Measurements from ENCODE around the gene CHD2. TPM values are rescaled to one million over a fixed set of nuclear protein-coding genes. Genes with fewer than 3 reads are reported as not detected.

Gene CHD2
- total RNA-seq, 8 experiments from 2014 or later, result 58.0 to 129 (median 94.2) TPM

DNA sequence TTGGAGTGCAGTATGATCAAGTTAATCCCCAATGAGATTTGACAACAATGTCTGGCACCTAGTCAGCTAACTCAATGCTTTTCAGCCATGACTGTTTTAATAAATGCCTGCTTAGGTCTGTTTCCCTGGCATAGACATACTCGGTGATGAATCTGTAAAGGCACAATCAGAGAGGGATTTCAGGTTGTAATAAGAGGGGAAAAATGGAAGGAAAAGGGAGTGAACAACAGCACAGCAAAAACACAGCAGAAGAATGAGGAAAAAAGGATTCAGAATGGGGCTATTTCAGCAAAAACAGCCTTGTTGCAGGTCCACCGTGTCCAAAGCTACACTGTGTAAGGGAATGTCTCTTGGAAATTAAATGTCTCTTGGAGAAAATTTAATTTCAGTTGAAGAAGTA is 19.3 kb upstream of the CHD2 start:
- peaks cover 20% of the 10 kb centered on the region in 2 donors for H3K4me1 ChIP-seq (replicated peaks in 1 of 2)
- WGBS, 10 experiments, result 40 to 100% (median 76%) methylated on average over 1 to 2 of the region's 2 CpGs; no CpG with 5 or more reads in 4 of the 10 experiments
- no peak for ATAC-seq (replicated peaks in 6 of 8)
- H3K27ac ChIP-seq, result peak overlapping the region; percentile 87 to 89
- in situ Hi-C loops (cut with MboI; ENCODE audit: low pct_unique_long_range_greater_than_20kb in 2 of 9, low sequenced_read_pairs in 9 of 9, unreplicated experiment in 9 of 9), result loop anchor here in 2 of 9 experiments (10.0 to 25.0 kb wide), 2 partner anchors 66 to 107 kb away; no protein-coding TSS in a partner anchor
- H3K4me3 ChIP-seq, result peak overlapping the region in 1 of 5 donors; percentile 35

DNA sequence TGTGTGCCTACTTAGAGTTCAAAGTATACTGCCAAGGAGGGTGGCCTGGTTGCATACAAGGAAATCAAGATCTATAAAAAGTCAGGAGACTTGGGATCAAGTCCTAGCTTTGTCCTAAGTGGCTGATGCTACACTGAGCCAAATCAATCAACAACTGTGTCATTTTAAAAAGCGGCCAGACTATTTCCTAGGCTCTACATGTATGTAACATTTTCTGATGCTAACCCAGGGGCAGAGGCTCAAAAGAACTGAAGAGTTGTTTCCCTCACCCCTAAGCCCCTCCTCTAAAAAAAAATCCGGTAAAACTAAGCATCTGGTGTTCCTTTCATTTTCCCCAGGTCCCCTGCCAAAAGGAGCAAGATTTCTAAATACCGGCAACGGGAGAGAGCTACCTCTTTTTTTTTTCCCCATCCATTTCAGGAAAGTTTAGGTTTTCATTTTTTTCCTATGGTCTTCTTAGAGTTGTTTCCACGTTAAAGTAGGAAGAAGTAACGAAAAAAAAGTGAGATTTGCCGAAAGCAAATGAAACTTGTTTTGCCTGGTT is 18.8 kb upstream of the CHD2 start:
- in situ Hi-C loops (cut with MboI; ENCODE audit: low pct_unique_long_range_greater_than_20kb in 2 of 9, low sequenced_read_pairs in 9 of 9, unreplicated experiment in 9 of 9), result loop anchor here in 2 of 9 experiments (10.0 to 25.0 kb wide), 2 partner anchors 66 to 106 kb away; no protein-coding TSS in a partner anchor
- Histone ChIP-seq H3K4me1 (replicated peaks in 1 of 2) (peaks cover 20% of the 10 kb centered on the region in 2 donors), H3K27ac (peak overlapping the region; percentile 87 to 89), H3K4me3 (peak overlapping the region in 3 of 5 donors; percentile 31 to 35 (median 31))
- 4 to 46% (median 24%) methylated on average over 4 to 7 of the region's 7 CpGs; no CpG with 5 or more reads in 1 of the 10 experiments for WGBS, 10 experiments
- no peak for ATAC-seq (replicated peaks in 6 of 8)

DNA sequence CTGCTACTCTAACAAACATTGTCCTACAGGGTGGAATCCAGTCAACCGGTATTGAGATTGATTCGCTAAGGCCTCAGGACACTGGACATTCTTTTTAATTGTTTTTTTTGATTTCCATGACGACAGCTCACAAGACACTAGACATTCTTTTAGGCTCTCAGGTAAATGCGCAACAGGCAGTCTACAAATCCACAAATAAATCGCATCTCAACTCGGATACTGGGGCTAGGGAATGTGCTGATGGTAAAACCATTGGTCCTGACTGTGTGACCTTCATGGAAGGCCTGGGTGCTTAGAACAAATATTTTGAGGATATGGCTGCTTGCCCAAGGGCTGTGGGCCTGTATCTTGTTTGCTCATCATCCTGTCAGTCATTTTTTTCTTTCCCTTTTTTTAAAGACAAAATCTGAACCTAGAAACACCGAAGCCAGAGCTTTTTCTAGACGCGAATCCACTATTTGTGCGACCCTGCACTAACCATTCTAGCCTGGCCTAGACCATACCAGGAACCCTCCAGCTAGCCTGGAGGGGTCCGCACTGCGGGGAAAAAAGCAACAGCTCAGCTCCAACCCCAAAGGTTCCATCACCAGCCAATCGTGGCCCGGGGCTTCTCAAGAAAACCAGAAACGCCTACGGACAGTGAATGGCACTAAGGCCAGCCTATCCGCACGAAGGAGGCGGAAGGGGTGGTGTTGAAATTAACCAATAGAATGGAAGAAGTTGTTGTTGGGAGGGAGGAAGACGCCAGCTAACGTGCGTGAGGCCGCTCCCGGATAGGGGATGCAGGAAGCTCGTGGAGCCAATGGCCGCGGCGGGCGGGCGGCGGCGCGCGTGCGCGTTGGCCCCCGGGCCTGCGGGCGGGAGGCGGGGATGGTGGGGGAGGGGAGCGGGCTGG is 18.1 kb upstream of the CHD2 start:
- peak; percentile 93 to 98 (median 96) for ATAC-seq (replicated peaks in 6 of 8)
- in situ Hi-C loops (cut with MboI; ENCODE audit: low pct_unique_long_range_greater_than_20kb in 2 of 9, low sequenced_read_pairs in 9 of 9, unreplicated experiment in 9 of 9), result loop anchor here in 2 of 9 experiments (10.0 to 25.0 kb wide), 2 partner anchors 67 to 105 kb away; no protein-coding TSS in a partner anchor
- WGBS, 10 experiments, result 0 to 42% (median 12%) methylated on average over 2 to 17 of the region's 41 CpGs
- Histone ChIP-seq H3K4me3 (peak overlapping the region; percentile 51 to 87 (median 79)), H3K27ac (peak overlapping the region; percentile 87 to 99), H3K4me1 (replicated peaks in 1 of 2) (peaks cover 20 to 25% of the 10 kb centered on the region in 2 donors)

DNA sequence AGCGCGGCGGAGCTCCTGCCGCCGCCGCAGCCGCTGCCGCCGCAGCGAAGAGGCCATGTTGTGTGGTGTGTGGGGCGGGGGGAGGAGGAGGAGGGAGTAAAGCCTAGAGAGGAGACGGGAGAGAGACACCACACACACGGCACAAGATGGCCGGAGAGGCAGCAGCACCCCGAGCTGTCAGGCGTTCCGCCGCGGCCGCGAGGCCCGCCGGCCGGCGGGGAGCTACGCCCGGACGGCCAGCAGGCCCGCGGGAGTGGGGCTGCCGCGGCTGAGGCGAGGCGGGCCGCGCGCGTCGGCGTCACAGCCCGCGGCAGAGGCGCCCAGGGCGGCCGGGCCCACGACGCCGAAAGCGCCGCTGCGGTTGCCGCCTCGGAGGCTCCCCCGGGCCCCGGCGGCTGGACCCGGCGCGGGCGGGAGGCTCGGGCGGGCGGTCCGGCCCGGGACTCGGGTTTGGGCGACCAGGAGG is 17.4 kb upstream of the CHD2 start:
- peak overlapping the region; percentile 51 to 87 (median 79) for H3K4me3 ChIP-seq
- ATAC-seq (replicated peaks in 6 of 8), result peak; percentile 79 to 90 (median 84)
- peaks cover 20 to 32% of the 10 kb centered on the region in 2 donors for H3K4me1 ChIP-seq (replicated peaks in 1 of 2)
- 0% methylated on average over 6 of the region's 67 CpGs; no CpG with 5 or more reads in 9 of the 10 experiments for WGBS, 10 experiments
- in situ Hi-C loops (cut with MboI; ENCODE audit: low pct_unique_long_range_greater_than_20kb in 2 of 9, low sequenced_read_pairs in 9 of 9, unreplicated experiment in 9 of 9), result loop anchor here in 2 of 9 experiments (10.0 to 25.0 kb wide), 2 partner anchors 68 to 105 kb away; no protein-coding TSS in a partner anchor
- peak overlapping the region; percentile 96 to 99 for H3K27ac ChIP-seq

DNA sequence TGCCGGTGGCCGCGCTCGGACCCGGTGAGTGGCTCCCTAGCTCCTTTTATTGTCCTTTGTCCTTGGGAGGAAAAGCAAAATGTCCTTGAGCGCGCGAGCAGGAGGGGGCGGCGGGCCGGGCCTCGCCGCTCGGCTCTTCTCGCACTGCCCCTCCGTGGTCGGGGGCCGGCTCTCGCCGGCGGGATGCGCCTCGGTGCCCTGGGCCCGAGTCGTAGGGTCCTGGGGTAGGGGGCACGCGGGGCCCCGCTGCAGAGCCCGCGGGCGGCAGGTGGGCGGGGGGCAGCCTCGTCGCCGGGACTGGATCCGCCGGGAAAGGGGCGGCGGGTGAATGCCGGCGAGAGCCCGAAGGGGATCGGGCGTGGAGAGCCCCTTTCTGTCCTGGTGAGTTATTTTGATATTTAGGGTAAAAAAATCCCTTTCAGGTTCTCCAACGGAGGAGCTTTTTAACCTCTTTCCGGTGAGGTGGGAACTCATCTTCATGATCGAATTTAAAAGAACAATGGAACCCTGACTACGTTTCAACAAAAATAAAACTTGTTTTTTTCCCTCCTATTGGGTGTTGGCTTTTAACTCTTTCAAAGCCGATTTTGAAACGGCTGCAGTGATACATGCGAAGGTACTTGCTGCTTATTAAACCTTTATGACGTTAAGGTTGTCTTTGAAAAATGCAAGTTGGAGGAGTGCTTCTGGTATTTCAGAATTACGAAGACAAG is 16.8 kb upstream of the CHD2 start:
- Histone ChIP-seq H3K27ac (peak overlapping the region; percentile 96 to 99), H3K4me1 (replicated peaks in 1 of 2) (peaks cover 25 to 38% of the 10 kb centered on the region in 2 donors), H3K4me3 (peak overlapping the region; percentile 51 to 87 (median 79))
- WGBS, 10 experiments, result 0 to 2% (median 0%) methylated on average over 1 to 10 of the region's 53 CpGs
- in situ Hi-C loops (cut with MboI; ENCODE audit: low pct_unique_long_range_greater_than_20kb in 2 of 9, low sequenced_read_pairs in 9 of 9, unreplicated experiment in 9 of 9), result loop anchor here in 2 of 9 experiments (10.0 to 25.0 kb wide), 2 partner anchors 69 to 104 kb away; no protein-coding TSS in a partner anchor
- no peak for ATAC-seq (replicated peaks in 6 of 8)

DNA sequence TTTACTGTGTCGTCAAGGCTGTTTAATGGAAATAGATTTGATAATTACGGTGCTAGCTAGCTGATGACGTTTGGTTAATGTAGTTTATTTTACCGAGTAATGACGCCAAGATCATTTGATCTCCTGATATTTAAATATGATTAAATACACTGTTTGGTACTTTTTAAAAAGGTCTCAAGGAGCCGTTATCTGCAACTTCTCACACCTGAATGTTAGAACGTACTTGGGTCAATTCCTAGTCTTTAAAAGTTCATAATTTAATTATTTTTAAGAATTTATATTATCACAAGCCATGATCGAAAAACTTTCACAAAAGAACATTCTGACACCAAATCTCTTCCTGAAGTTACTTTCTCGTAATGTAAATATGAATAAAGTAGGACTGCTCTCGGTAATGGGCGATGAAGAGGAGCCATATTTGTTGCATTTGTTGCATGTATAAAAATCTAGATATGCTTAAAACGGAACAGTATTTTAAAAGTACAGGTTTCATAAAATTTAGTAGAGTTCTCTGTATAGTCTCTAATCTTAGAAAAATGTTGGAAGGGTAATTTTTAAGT is 16.2 kb upstream of the CHD2 start:
- peak overlapping the region; percentile 96 to 99 for H3K27ac ChIP-seq
- peak overlapping the region; percentile 51 to 87 (median 79) for H3K4me3 ChIP-seq
- peaks cover 25 to 43% of the 10 kb centered on the region in 2 donors for H3K4me1 ChIP-seq (replicated peaks in 1 of 2)
- in situ Hi-C loops (cut with MboI; ENCODE audit: low pct_unique_long_range_greater_than_20kb in 2 of 9, low sequenced_read_pairs in 9 of 9, unreplicated experiment in 9 of 9), result loop anchor here in 2 of 9 experiments (10.0 to 25.0 kb wide), 2 partner anchors 69 to 103 kb away; no protein-coding TSS in a partner anchor
- ATAC-seq (replicated peaks in 6 of 8), result no peak
- 0% methylated on average over 5 to 12 of the region's 12 CpGs for WGBS, 10 experiments

DNA sequence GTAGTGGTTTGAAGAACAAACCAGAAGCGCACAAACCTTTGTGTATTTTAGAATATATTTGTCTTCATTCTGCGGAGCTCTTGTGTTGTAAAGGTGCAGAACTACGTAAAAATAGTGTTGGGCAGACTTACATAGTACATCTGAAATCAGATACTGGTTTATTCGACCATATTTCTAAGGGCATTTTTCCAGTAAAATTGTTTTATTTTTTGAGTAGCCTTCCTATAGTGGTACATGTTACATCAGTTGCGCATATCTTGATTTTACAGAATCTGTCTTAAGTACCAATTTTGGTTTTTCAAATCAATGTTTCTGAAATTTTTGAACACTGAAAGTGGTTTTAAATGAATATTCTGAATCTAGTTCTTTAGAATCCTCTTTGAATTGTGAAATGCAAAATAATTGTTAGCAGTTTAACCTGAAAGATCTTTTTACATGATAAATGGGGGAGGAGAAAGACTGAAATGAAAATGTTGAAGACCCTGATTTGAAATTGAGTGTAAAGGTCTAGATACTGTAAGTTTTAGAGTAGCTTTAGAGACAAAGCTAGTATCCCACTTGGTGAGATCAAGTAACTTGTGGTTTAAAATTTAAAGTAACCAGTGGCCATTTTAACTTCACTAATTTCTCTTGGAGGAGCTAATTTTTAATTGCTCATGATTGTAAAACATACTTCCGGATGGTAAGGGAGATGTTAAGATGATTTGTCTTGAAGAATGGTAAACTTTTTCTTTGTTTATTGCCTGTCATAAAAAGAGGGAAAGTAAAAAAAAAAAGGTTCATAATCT is 15.5 kb upstream of the CHD2 start:
- Histone ChIP-seq H3K4me3 (peak overlapping the region; percentile 51 to 87 (median 79)), H3K27ac (peak overlapping the region; percentile 96 to 99), H3K4me1 (replicated peaks in 1 of 2) (peaks cover 25 to 43% of the 10 kb centered on the region in 2 donors)
- 0 to 4% (median 0%) methylated on average over 1 to 6 of the region's 6 CpGs for WGBS, 10 experiments
- in situ Hi-C loops (cut with MboI; ENCODE audit: low pct_unique_long_range_greater_than_20kb in 2 of 9, low sequenced_read_pairs in 9 of 9, unreplicated experiment in 9 of 9), result loop anchor here in 2 of 9 experiments (10.0 to 25.0 kb wide), 2 partner anchors 70 to 103 kb away; no protein-coding TSS in a partner anchor
- ATAC-seq (replicated peaks in 6 of 8), result no peak

DNA sequence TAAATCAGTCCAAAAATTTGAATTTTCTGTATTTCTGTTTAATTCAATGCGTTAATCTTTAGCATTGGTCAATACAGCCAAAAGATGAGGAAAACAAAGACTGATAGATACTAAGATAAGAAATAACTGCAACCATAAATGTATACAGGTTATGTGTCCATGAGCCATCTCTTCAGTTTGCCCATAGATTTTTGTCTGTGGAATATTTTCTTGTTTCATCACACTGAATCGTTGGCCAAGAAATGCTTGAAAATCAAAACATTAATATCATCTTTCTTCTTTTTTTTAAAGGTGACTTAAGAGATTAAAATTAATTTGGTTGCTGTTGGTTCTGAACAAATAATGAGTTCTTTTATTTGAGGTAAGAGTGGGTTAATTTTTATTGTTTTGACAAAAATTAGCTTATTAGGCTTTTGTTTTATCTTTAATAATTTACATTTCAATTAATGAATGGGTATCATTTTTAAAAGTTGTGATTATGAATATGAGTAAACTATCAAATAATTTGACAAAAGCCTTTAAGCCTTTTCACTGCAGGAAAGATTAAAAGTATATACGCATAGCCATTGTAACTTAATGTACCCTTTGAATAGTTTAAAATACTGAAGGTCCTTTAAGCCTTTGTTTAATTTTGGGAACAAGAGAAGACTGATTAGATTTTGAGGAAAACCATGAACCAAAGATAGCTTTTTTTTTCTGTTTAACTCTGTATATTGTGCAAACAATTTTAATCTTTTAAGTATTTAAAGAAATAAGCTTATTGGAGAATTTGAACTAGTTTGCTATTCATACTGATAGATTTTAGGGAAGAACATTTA is 14.7 kb upstream of the CHD2 start:
- no peak for ATAC-seq (replicated peaks in 6 of 8)
- peaks cover 20 to 38% of the 10 kb centered on the region in 2 donors for H3K4me1 ChIP-seq (replicated peaks in 1 of 2)
- in situ Hi-C loops (cut with MboI; ENCODE audit: low pct_unique_long_range_greater_than_20kb in 2 of 9, low sequenced_read_pairs in 9 of 9, unreplicated experiment in 9 of 9), result loop anchor here in 2 of 9 experiments (10.0 to 25.0 kb wide), 2 partner anchors 71 to 102 kb away; no protein-coding TSS in a partner anchor
- 0 to 17% (median 6%) methylated on average over 1 to 3 of the region's 3 CpGs for WGBS, 10 experiments
- H3K4me3 ChIP-seq, result peak overlapping the region; percentile 51 to 87 (median 79)
- peak overlapping the region in 1 of 2 donors; percentile 99 for H3K27ac ChIP-seq

DNA sequence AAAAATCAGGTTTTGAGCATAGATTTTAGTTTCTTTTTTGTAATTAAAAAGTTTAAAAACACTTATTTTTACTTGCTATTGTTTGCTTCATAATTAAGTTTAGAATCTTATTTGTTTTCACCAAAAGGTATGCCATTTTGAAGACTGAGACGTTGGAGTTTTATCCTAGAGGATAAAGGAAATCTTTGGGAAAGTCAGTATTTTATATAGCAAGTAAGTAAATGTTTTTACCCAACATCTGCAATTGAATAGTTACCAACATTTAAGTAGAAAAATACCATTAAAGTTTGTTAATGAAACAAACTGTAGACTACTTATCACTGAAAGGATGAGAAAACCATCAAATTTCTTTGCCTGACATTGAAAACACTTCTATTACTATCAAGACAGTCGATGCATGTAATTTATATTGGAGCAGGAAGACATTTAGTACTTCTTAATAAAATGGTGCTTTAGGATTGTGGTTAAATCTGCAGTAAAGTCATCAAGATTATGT is 14.0 kb upstream of the CHD2 start:
- H3K4me1 ChIP-seq (replicated peaks in 1 of 2), result peaks cover 14 to 31% of the 10 kb centered on the region in 2 donors
- 0 to 14% (median 6%) methylated on average over 1 to 2 of the region's 2 CpGs; no CpG with 5 or more reads in 1 of the 10 experiments for WGBS, 10 experiments
- ATAC-seq (replicated peaks in 6 of 8), result no peak
- peak overlapping the region; percentile 51 to 87 (median 79) for H3K4me3 ChIP-seq
- in situ Hi-C loops (cut with MboI; ENCODE audit: low pct_unique_long_range_greater_than_20kb in 2 of 9, low sequenced_read_pairs in 9 of 9, unreplicated experiment in 9 of 9), result loop anchor here in 2 of 9 experiments (10.0 to 25.0 kb wide), 2 partner anchors 71 to 101 kb away; no protein-coding TSS in a partner anchor
- no peak overlapping the region for H3K27ac ChIP-seq

DNA sequence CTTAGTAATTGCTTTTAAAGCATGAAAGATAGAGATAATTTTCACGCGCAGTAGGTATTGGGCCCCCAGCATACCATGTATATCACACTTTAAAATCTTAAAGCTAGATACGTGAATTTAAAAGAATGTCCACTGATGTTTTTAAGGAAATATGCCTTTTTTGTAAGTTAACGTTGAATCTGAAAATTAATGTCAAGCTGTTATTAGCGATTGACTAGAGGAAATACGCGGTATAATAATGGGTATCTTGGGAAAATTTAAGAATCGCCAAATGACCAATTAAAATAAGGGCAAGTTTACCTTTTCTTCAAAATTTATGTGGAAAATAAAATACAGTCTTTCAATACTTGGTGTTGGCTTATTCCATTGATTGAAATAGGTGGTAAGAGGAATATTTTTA is 13.3 kb upstream of the CHD2 start:
- 54 to 86% (median 80%) methylated on average over 3 to 8 of the region's 8 CpGs for WGBS, 10 experiments
- H3K4me3 ChIP-seq, result peak overlapping the region; percentile 8 to 86 (median 70)
- ATAC-seq (replicated peaks in 6 of 8), result no peak
- H3K27ac ChIP-seq, result no peak overlapping the region
- in situ Hi-C loops (cut with MboI; ENCODE audit: low pct_unique_long_range_greater_than_20kb in 2 of 9, low sequenced_read_pairs in 9 of 9, unreplicated experiment in 9 of 9), result loop anchor here in 2 of 9 experiments (10.0 to 25.0 kb wide), 2 partner anchors 72 to 100 kb away; no protein-coding TSS in a partner anchor
- H3K4me1 ChIP-seq (replicated peaks in 1 of 2), result peaks cover 7 to 24% of the 10 kb centered on the region in 2 donors

Measured in motor neuron (in vitro differentiated cells).